Neural cell (in vitro differentiated cells): ENCODE results near the gene TNC. TPM values are rescaled to one million over a fixed set of nuclear protein-coding genes. Genes with fewer than 3 reads are reported as not detected.

ENCODE experiments used
- H2AFZ ChIP-seq: fragments of 200-600, 300-800 bp; sonication (generic), shearing (Covaris generic); 2 replicates; pipeline ENCODE4 v1.6.0; 2014; ENCODE audit warnings: low read depth, mild to moderate bottlenecking, antibody characterized with exemption, low read length, moderate library complexity
- H3F3A ChIP-seq: fragments of 200-600 bp; shearing (Covaris generic); 2 replicates; pipeline ENCODE4 v1.6.1; 2016; ENCODE audit warnings: mild to moderate bottlenecking, moderate library complexity, mixed read lengths, antibody characterized with exemption, low read length; ENCODE audit not compliant: insufficient read depth, poor library complexity, severe bottlenecking
- H3K27ac ChIP-seq: fragments of 200-600, 300-800 bp; sonication (generic), shearing (Covaris generic); 2 replicates; pipeline ENCODE4 v1.5.1; 2014; ENCODE audit warnings: mild to moderate bottlenecking, low read length, moderate library complexity
- H3K27me3 ChIP-seq: fragments of 300-800, 200-600 bp; sonication (generic), shearing (Covaris generic); 2 replicates; pipeline ENCODE4 v1.6.0; 2014; ENCODE audit warnings: mild to moderate bottlenecking, low read depth, low read length, moderate library complexity; ENCODE audit not compliant: insufficient read depth
- H3K36me3 ChIP-seq: fragments of 300-800, 200-600 bp; sonication (generic), shearing (Covaris generic); 2 replicates; pipeline ENCODE4 v1.5.1; 2014; ENCODE audit warnings: mild to moderate bottlenecking, antibody characterized with exemption, low read length, moderate library complexity; ENCODE audit not compliant: insufficient read depth
- H3K4me2 ChIP-seq: fragments of 300-800, 200-600 bp; sonication (generic), shearing (Covaris generic); 2 replicates; pipeline ENCODE4 v1.6.0; 2014; ENCODE audit warnings: mild to moderate bottlenecking, low read length
- H3K4me3 ChIP-seq: fragments of 300-800, 200-600 bp; sonication (generic), shearing (Covaris generic); 2 replicates; pipeline ENCODE4 v1.5.1; 2014; ENCODE audit warnings: mild to moderate bottlenecking, low read length, moderate library complexity
- H3K79me2 ChIP-seq: fragments of 200-600 bp; shearing (Covaris generic); replicated peaks from 2 replicates; pipeline ENCODE4 v1.6.0; 2014; ENCODE audit warnings: mild to moderate bottlenecking, low read length, moderate library complexity; ENCODE audit not compliant: insufficient read depth
- H3K9ac ChIP-seq: fragments of 300-800, 200-600 bp; sonication (generic), shearing (Covaris generic); 2 replicates; pipeline ENCODE4 v1.6.1; 2016; ENCODE audit warnings: mild to moderate bottlenecking, low read length, mixed read lengths
- H3K9me2 ChIP-seq: fragments of 200-600 bp; shearing (Covaris generic); 2 replicates; pipeline ENCODE4 v1.6.1; 2016; ENCODE audit warnings: mild to moderate bottlenecking, low read length, mixed read lengths; ENCODE audit not compliant: insufficient read depth
- H3K9me3 ChIP-seq: fragments of 200-600, 300-800 bp; sonication (generic), shearing (Covaris generic); 2 replicates; pipeline ENCODE4 v1.6.1; 2016; ENCODE audit warnings: mild to moderate bottlenecking, mixed run types, low read length, moderate library complexity, mixed read lengths
- H4K20me1 ChIP-seq: fragments of 200-600 bp; shearing (Covaris generic); 2 replicates; pipeline ENCODE4 v1.6.1; 2016; ENCODE audit warnings: mild to moderate bottlenecking, mixed run types; ENCODE audit not compliant: insufficient read depth
- CTCF ChIP-seq: fragments of 450-650 bp; IDR thresholded peaks from 2 replicates; pipeline ENCODE4 v1.5.1; 2014; ENCODE audit warnings: antibody characterized with exemption, mild to moderate bottlenecking, moderate library complexity; ENCODE audit not compliant: poor library complexity, severe bottlenecking
- EP300 ChIP-seq: fragments of 450-650 bp; conservative IDR thresholded peaks from 2 replicates; pipeline ENCODE4 v1.6.1; 2014; ENCODE audit warnings: antibody characterized with exemption, mild to moderate bottlenecking, moderate library complexity; ENCODE audit not compliant: poor library complexity, severe bottlenecking
- EZH2 ChIP-seq: fragments of 200-600, 300-800 bp; shearing (Covaris generic), sonication (generic); IDR thresholded peaks from 2 replicates; pipeline ENCODE4 v1.6.1; 2014; ENCODE audit warnings: antibody characterized with exemption, low read length, borderline replicate concordance, mild to moderate bottlenecking; ENCODE audit not compliant: insufficient read depth, poor library complexity, severe bottlenecking
- MXI1 ChIP-seq: fragments of 450-650 bp; conservative IDR thresholded peaks from 2 replicates; pipeline ENCODE4 v1.6.1; 2014; ENCODE audit warnings: antibody characterized with exemption, mild to moderate bottlenecking; ENCODE audit not compliant: poor library complexity, severe bottlenecking
- POLR2AphosphoS5 ChIP-seq: IDR thresholded peaks from 2 replicates; pipeline ENCODE4 v1.6.1; 2012
- RAD21 ChIP-seq: fragments of 450-650 bp; conservative IDR thresholded peaks from 2 replicates; pipeline ENCODE4 v1.6.1; 2014; ENCODE audit warnings: antibody characterized with exemption, mild to moderate bottlenecking, moderate library complexity
- REST ChIP-seq: IDR thresholded peaks from 2 replicates; pipeline ENCODE4 v1.6.1; 2012; ENCODE audit warnings: borderline replicate concordance
- SMC3 ChIP-seq: fragments of 450-650 bp; conservative IDR thresholded peaks from 2 replicates; pipeline ENCODE4 v1.6.1; 2014; ENCODE audit warnings: antibody characterized with exemption, mild to moderate bottlenecking, moderate library complexity; ENCODE audit not compliant: poor library complexity
- TAF1 ChIP-seq: IDR thresholded peaks from 2 replicates; pipeline ENCODE4 v1.6.1; 2012; ENCODE audit warnings: low read depth
- polyA plus RNA-seq: library from polyadenylated mRNA; depleted of rRNA; stranded (reverse); fragments of >200 nt; gene quantifications from 2 replicates; pipeline ENCODE4 v1.2.3, GENCODE V29; 2014

Gene TNC
- polyA plus RNA-seq, 1 donor from 2014 or later, result 2.1 TPM

GRCh38 chr9:115122937-115123336, 5.0 kb upstream of the TNC start:
- Histone ChIP-seq H3K4me2 (no peak overlapping the region), H3K79me2 (no peaks in the 10 kb centered on the region), H4K20me1 (no peaks in the 10 kb centered on the region), H3K27ac (no peak overlapping the region), H3K9me2 (no peaks in the 10 kb centered on the region), H3K27me3 (peaks cover 7% of the 10 kb centered on the region), H3K9ac (no peak overlapping the region), H2AFZ (no peak overlapping the region), H3K9me3 (no peaks in the 10 kb centered on the region), H3K36me3 (no peaks in the 10 kb centered on the region), H3K4me3 (no peak overlapping the region), H3F3A (no peaks in the 10 kb centered on the region)
- TF ChIP-seq EP300, result no peak
- TF ChIP-seq RAD21, result no peak

DNA sequence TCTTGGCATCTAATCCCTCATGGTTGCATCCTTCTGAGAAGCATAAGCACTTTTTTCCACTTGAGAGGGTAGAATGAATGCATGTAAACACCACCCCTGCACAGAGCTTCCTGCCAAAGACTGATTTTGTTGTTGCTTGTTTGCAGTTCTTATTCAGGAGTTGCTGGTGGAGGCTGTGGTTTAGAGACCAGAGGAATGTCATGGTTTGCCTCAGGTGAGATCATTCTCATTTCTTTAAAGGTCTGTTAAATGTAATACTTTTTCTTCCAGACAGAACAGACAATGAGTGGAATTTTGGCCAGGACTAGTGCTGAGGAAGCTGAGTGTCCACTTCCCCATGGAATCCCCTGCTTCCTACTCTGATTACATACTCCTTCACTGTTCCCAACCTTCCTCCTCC, 3.2 kb upstream of the TNC start:
- H3K9me2 ChIP-seq, result no peaks in the 10 kb centered on the region
- H3K9ac ChIP-seq, result no peak overlapping the region
- H3K27ac ChIP-seq, result no peak overlapping the region
- H3K9me3 ChIP-seq, result no peaks in the 10 kb centered on the region
- no peak overlapping the region for H2AFZ ChIP-seq
- peaks cover 21% of the 10 kb centered on the region for H3K27me3 ChIP-seq
- no peaks in the 10 kb centered on the region for H4K20me1 ChIP-seq
- no peaks in the 10 kb centered on the region for H3K79me2 ChIP-seq
- H3F3A ChIP-seq, result no peaks in the 10 kb centered on the region
- H3K4me2 ChIP-seq, result no peak overlapping the region
- no peak overlapping the region for H3K4me3 ChIP-seq
- TF ChIP-seq MXI1 (no peak), CTCF (no peak), RAD21 (no peak), TAF1 (no peak), POLR2AphosphoS5 (no peak), EZH2 (no peak), EP300 (no peak), SMC3 (no peak), REST (no peak)
- no peaks in the 10 kb centered on the region for H3K36me3 ChIP-seq

DNA sequence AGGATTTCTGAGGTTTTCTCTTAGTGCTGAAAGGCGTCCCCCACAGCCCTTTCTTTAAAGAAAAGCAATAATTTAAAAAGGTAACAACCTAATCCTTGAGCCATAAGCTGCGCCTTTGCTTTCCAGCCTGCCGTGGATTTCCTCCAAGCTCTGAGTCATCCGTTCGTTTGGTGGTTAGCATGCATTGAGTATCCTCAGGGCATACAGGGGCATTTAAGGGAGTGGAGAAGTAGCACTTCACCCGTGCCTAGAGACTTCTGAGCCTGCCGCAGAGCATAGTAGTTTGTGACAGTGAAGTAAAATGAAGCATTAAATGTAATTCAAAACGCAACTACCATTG, 892 bp upstream of the TNC start:
- no peak for TF ChIP-seq POLR2AphosphoS5
- TF ChIP-seq EP300, result no peak
- no peak for TF ChIP-seq SMC3

More for the DNA sequence above, 892 bp upstream of the TNC start:
- Histone ChIP-seq H3K9me2 (no peaks in the 10 kb centered on the region), H3K27me3 (peaks cover 21% of the 10 kb centered on the region), H3K36me3 (no peaks in the 10 kb centered on the region), H3K9ac (no peak overlapping the region), H3K27ac (no peak overlapping the region), H3K9me3 (no peaks in the 10 kb centered on the region), H3K4me2 (peak overlapping the region; percentile 65), H4K20me1 (no peaks in the 10 kb centered on the region), H2AFZ (no peak overlapping the region), H3K4me3 (peak overlapping the region; percentile 67), H3K79me2 (no peaks in the 10 kb centered on the region), H3F3A (no peaks in the 10 kb centered on the region)
